GM18867 (cell line): Measurements from ENCODE around the gene IGFALS.

Experiments used
- ATAC-seq: cut with Tn5 transposase; IDR thresholded peaks from one replicate; pipeline ENCODE4 v1.9.1; 2021; ENCODE audit warnings: mild to moderate bottlenecking, moderate library complexity; ENCODE audit not compliant: unreplicated experiment

IGFALS gene

DNA sequence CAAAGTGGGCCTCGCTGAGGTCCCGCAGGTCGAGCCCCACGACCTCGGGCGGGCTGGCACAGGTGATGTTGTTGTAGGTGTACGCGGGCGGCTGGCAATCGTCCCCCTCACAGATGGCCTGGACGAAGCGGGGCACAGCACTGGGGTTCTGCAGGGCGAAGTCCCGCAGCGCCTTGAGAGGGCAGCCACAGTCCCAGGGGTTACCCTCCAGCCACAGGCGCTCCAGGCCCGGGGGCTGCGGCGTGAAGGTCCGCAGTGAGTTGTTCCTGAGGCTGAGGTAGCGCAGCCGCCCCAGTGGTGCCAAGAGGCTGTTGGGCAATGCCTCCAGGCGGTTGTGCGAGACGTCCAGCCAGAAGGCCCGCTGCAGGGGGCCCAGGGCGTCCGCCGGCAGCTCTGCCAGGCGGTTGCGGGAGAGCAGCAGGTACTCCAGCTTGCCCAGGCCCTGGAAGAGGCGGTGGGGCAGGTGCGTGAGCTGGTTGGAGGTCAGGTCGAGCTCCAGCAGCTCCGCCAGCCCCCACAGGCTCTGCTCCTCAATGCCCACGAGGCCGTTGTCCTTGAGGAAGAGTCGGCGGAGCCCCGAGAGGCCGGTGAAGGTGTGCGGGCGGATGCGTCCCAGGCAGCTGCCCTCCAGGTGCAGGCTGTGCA is 2.8 kb downstream of the IGFALS start:
- no peak for ATAC-seq

GRCh38 chr16:1790261-1790610 is 3.3 kb downstream of the IGFALS start:
- no peak for ATAC-seq

- ATAC-seq = no peak
Measured at GRCh38 chr16:1789643-1790045, 3.9 kb downstream of the IGFALS start.

DNA sequence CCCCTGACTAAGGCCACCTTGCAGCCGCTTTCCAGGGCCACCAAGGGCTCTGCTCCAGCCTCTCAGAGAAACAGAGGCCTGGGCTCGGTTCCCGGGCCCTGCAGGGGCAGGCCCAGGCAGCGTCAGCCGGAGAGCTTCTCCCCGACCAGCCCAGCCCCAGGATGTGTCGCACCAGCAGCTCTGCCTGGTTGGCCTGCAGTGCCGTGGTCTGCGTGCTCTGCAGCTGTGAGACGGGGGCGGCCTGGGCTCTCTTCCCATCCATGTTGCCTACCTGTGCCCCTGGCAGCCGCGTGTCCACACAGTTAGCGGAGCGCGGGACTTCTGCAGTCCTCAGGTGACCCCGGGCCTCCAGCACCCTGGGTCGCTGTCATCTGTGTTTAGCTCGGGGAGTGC is 4.8 kb downstream of the IGFALS start:
- ATAC-seq = no peak

GRCh38 chr16:1788095-1788707 is 5.3 kb downstream of the IGFALS start:
- ATAC-seq = no peak

GRCh38 chr16:1787322-1788094 is 6.0 kb downstream of the IGFALS start:
- ATAC-seq = no peak

GRCh38 chr16:1787056-1787321 is 6.5 kb downstream of the IGFALS start:
- no peak for ATAC-seq

DNA sequence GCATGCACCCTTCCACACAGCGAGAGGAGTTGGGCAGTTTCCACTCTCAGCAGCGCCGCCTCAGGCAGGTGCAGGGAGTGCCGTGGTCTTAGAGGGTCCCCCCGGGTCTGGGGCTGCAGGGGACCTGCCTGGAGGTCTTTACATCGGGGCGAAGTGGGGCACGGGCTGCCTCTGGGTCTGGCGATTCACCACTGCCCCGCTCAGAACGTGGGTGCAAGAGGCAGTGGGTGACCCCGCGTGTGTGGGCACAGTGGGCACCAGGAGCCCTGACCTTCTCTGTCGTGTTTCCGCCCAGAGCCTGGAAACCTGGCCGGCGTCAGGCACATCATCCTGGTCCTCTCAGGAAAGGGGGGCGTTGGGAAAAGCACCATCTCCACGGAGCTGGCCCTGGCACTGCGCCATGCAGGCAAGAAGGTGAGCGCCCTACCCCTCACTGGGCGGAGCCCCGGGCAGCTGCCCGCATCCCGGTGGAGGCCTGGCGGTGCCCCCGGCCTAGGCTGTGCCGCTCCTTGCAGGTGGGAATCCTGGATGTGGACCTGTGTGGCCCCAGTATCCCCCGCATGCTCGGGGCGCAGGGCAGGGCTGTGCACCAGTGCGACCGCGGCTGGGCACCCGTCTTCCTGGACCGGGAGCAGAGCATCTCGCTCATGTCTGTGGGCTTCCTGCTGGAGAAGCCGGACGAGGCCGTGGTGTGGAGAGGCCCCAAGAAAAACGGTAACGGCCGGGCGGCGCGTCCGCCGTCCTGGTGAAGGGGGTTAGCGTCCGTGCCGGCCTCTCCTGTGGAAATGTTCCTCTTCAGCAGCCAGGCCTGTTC is 7.1 kb downstream of the IGFALS start:
- ATAC-seq = no peak

DNA sequence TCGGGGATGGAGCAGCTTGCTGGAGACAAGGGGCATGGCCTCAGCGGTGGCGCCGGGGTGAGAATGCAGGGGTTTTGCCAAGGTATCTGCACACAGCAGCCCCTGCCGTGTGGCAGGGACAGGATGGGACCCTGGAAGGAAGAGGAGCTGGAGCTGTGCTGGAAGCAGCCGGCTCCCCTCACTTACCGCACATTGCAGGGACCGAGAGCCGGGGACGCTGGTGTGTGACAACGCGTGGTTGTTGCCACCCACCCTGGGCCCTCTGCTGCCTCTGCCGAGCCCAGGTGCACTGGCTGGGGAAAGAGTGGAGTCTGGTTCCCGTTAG is 7.7 kb downstream of the IGFALS start:
- ATAC-seq = no peak

DNA sequence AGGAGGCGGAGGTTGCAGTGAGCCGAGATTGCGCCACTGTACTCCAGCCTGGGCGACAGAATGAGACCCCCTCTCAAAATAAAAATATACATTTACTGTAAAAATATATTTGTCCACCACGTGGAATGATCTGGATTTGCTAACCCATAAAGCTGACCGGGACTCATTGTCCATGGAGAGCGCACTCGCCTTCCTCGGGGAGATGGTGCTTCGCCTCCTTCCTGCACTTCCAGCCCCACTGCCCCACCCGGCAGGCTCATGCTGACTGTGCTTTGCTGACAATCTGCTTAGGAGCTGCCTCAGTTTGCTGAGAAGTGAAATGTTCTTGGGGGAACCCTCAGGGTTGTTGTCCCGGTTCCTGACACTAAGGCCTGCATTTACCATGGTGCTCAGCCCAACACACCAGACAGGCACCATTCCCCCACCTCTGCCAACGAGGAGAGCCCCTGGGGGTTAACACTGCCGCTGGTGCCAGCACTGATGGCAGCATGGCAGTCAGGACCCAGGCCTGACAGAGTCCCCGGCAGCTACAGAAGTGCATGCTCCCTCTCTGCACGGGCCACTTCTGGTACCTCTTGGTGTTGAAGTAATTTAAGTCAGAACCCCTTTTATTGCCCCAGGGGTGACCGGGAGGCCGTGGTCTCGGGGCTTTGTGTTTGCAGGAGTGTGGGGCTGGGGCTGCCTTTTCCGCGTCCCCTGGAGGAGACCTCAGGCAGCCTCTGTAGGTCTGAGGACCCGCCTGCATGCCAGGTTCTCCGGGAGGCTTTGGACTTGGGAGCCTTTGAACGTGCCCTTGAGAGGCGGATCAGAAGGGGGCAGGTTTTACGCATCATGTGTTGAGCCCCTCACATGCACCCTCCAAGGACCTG is 8.3 kb downstream of the IGFALS start:
- ATAC-seq = no peak

GRCh38 chr16:1782408-1783264 is 10.9 kb downstream of the IGFALS start, which contains the start of the genes NUBP2 and SPSB3:
TSS of gene NUBP2 (plus strand) at chr16:1782960. CDS start at chr16:1783021, 61 bp downstream.
TSS of gene SPSB3 (minus strand) at chr16:1782571. CDS start at chr16:1781483, 1,088 bp downstream.
- ATAC-seq = peak; percentile 80

- ATAC-seq = peak; percentile 3
Measured at GRCh38 chr16:1781758-1782407, 11.6 kb downstream of the IGFALS start.

GRCh38 chr16:1781254-1781653 is 12.3 kb downstream of the IGFALS start:
- ATAC-seq = no peak

- ATAC-seq = no peak
Measured at GRCh38 chr16:1780677-1781072, 12.8 kb downstream of the IGFALS start.

GRCh38 chr16:1779741-1780676 is 13.5 kb downstream of the IGFALS start:
- ATAC-seq = no peak

GRCh38 chr16:1779234-1779701 is 14.2 kb downstream of the IGFALS start:
- no peak for ATAC-seq

GRCh38 chr16:1778200-1779179 is 15.0 kb downstream of the IGFALS start:
- no peak for ATAC-seq
